GM19025 (cell line): Measurements from ENCODE around the gene SGO2.
"Not testable (repeated sequence)": the region's sequence is repeated elsewhere in the genome, so short reads cannot be mapped to it uniquely, and the experiment has no call there.

Experiments
- ATAC-seq: cut with Tn5 transposase; IDR thresholded peaks from one replicate; pipeline ENCODE4 v1.9.1; 2021; ENCODE audit warnings: mild to moderate bottlenecking, low read depth, moderate library complexity; ENCODE audit not compliant: unreplicated experiment

SGO2 gene

DNA sequence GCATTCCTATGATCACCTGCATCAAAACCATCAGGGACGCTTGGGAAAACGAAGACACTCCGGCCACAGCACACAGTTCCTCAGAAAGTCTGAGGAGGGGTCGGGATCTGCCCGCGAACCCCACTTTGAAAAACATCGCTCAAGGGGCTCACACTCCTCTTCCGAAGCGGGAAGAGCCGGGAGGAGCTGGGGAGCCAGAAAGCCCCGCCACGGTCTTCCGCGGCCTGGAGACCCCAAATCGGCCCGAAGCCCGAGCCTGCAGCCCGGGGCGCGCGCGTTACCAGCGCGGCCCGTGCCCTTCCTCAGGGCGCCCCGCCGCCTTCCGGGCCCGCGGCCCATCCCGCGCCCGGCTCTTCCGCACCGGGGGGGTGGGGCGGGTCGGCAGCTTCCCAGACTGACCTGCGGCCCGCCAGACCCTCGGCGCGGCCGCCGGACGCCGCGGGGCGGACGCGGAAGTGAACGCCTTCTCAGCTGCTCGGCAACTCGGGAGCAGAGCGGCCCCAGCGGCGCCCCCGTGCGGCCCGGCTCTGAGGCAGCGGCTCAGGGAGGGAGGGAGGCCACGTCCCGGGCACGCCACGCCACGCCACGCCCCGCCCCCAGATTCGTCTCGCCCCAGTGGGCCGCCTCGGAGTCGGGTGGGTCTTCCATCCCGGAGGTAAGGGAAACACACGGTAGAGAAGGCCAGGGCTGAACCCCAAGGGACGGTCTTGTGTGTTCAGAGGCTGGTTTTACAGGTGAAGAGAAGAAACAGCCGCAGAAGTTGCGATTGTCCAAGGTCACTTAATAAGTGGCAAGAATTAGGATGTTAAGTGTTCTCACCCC is 16.2 kb upstream of the SGO2 start, which contains the start of gene KCTD18:
Gene KCTD18 (minus strand): TSS at position 457 of the 822 bp plus-strand sequence. CDS start 3,052 bp downstream, outside the sequence.
- ATAC-seq = peak; percentile 99

DNA sequence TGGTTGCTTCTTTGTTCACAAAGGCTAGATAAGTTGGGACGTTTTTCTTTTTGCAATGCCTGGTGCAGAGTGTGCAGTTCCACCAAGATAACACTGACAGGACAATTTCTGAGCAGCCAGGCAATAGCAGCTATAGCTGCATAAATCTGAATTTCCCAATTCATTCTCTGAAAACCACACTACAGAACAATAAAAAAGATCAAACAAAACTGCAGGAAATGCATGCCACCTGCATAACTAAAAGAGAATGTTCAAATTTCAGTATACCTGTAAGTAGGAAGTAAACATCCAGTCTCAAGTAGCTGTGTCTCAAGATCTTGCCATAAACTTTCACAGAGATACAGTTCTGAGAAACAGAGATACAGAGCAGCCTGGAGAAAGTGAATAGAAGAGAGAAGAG is 10.9 kb upstream of the SGO2 start:
- ATAC-seq = no peak

DNA sequence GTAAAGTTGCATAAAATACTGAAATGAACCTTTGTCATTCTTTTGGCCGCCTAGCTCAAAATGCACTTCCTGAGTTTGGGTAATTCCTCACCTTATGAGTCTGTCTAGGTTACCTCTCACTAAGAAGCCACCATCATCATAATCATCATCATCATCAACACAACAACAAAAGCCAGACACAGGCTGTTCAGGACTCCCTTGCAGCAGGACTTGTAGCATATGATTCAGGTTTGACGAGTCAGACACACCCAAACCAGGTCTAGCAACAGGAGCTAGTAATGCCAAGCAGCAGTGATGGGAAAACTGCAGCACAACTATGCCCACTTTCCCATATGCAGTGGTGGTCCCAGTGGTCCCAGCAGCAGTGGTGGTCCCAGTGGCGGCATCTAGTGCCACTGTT is 2.8 kb upstream of the SGO2 start:
- ATAC-seq = no peak

DNA sequence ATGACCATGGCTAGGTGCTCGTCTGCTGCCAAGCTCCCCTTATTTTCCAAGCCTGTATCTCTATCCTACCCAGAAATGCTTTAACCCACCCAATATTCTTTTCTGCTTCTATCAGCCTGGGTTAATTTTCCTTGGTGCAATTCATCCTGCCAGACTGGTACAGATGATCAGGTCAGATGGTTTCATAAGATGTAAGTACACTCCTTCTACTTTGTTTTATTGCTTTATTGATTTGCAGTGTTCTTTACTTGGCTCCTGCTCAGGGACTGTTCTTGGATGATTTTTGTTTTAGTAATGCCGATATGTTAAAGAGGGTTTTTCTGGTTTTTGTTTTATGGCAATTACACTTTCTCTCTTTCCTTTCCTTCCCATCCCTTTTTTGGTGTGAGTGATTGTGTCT is 2.4 kb upstream of the SGO2 start:
- ATAC-seq = no peak

DNA sequence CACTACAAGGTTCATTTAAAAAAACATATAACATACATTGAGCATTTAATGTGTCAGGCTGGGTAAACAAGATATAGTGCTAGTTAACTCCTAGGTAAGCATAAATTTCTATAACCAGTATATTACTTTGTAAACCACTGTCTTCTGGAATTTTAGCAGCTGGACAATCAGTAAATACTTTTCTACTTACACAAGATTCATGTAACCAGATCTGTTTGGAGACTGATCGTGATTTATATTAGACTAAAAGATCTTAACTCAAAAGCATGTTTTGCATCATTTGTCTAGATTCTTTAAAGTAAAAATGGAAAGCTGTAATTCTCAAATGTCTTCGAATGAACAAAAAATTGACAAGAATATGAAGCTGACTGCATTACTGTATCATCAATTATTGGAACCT is 941 bp upstream of the SGO2 start:
- no peak for ATAC-seq

DNA sequence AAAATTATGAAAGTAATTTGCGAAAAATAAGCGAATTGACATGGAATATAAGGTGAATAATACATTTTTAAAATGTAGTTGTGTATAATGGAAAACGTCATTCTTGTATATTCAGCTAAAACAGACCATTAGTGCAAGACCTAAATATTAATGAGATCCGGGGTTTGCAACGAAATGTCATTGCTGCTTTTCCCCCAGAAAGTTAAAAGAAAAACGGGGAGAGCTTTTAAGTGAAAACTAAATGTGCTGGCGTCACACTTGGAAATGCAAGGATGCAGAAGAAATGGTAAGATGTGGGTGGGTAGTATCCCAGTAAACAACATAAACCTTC is 491 bp upstream of the SGO2 start:
- ATAC-seq = no peak

DNA sequence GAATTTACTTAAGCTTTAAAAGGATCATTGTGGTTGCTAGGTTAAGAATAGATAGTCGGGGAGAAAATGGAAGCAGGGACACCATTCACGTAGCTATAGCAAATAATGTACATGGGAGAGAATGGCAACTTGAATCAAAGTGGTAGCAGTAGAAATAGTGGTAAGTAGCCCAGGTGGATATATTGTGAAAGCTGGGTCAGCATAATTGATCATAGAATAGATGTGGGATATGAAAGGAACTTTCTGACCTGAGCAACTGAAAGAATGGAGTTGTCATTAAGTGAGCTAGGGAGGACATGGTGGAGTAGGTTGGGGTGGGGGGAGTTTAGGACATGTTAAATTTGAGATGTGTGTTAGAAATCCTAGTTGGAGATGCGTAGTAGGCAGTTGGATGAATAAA is 2.2 kb downstream of the SGO2 start:
- ATAC-seq = no peak

DNA sequence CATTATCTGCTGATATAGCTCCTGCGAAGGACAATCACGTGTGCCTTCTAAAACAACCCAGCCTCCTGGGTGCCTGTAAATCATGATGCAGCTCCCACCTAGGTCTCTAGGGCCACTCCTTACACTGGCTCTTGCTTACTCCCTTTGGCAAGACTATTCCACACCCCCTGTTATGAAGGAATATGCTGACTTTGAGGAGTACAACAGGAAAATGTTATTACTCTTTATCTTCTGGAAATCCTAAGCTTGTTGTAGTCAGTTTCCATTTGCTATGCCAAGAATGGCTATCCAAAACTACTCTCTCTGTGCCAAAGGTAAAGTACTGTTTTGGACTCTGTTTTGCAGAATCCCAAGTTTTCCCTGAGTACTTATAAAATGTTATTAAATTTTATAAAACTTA is 7.7 kb downstream of the SGO2 start:
- ATAC-seq = no peak

DNA sequence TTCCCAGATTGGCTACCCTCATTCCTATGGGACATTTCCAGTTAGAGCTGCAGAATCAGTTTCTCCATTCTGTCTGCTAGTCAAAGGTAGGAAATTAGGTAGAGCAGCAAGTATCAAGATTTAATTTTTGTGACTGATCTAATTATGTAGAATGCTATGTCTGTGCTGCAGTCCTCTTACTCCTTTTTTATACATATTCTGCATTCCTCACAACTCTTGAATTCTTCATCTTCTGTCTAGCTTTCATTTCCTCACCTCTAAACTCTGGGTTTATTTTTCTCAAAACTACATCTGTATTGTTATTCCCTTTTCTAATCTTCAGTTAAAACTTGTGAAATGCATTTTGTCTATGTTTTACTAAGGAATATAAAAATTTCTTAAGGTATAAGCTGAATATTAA is 8.6 kb downstream of the SGO2 start:
- ATAC-seq = no peak

DNA sequence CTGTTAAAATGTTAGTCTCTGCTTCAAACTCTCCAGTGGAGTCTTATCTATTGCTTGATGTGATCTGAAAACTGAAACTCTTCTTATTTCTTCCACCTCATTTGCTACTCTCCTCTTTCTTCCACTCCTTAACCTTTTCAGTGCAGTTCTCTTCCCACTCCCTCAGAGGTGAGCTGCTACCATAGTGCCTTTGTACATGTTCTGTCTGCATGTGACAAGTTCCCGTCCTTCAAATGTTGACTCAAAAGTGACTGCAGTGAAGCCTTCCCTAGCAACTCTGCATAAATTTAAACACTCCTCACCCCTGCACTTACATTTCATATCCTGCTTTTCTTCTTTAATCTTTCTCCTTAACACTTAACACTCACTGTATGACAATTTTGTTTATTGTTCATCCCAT is 12.1 kb downstream of the SGO2 start:
- no peak for ATAC-seq

DNA sequence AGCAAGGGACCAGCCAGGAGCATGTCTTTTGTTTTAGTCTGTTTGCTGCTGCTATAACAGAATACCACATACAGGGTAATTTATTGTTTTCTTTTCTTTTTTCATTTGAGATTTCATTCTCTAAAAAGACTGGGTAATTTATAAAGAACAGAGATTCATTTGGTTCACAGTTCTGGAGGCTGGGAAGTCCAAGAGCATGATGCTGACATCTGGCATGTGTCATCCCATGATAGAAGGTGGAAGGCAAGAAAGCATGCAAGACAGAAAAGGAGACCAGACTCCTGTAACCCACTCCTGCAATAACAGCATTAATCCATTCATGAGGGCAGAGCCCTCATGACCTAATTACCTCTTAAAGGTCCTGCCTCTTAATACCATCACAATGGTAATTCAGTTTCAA is 14.8 kb downstream of the SGO2 start:
- ATAC-seq = no peak

DNA sequence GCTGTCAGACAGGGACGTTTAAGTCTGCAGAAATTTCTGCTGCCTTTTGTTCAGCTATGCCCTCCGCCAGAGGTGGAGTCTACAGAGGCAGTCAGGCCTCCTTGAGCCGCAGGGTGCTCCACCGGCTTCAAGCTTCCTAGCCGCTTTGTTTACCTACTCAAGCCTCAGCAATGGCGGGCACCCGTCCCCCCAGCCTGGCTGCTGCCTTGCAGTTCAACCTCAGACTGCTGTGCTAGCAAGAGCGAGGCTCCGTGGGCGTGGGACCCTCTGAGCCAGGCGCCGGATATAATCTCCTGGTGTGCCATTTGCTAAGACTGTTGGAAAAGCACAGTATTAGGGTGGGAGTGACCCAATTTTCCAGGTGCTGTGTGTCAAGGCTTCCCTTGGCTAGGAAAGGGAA is 40.6 kb downstream of the SGO2 start:
- ATAC-seq = not testable (repeated sequence)

DNA sequence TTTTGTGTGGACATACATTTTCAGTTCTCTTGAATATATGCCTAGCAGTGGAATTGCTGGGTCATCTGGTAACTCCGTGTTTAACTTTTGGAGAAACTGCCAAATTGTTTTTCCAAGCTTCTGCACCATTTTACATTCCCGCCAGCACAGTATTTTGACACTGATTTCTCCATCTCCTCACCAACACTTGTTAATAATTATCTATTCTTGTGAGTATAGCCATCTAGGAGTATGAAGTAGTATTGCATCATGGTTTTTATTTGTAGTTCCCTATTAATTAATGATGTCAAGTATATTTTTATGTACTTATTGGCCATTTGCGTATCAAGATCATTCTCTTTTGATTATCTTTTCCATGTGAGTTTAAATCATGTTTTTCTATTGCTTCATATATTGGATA is 41.9 kb downstream of the SGO2 start:
- no peak for ATAC-seq

DNA sequence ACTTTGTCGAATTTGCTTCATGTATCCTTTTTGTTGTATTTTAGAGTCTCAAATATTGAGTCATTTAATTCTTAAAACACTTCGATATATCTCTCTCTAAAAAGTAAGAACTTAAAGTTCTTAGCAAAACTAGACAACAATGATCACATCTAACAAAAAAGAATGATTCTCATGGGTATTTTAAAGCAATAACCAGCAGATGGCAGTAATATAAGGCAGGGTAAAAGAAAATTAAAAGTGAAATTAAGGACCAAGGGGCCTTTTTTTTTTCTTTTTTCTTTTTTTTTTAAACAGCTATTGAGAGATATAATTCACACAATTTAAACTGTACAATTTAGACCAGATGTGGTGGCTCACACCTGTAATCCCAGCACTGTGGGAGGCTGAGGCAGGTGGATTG is 50.0 kb downstream of the SGO2 start:
- no peak for ATAC-seq

DNA sequence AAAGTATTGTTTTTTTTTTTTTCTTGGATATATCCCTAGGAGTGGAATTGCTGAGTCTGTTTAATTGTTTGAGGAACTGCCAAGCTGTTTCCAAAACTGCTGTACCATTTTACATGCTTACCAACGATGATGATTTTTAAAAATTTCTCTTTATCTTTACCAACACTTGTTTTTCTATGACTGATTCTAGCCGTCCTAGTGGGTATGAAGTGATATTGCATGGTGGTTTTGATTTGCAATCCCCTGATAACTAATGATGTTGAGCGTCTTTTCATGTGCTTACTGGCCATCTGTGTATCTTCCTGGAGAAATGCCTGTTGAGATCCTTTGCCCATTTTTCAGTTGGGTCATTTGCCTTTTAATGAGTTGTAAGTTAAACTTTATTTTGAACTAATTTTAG is 51.0 kb downstream of the SGO2 start:
- ATAC-seq = no peak

DNA sequence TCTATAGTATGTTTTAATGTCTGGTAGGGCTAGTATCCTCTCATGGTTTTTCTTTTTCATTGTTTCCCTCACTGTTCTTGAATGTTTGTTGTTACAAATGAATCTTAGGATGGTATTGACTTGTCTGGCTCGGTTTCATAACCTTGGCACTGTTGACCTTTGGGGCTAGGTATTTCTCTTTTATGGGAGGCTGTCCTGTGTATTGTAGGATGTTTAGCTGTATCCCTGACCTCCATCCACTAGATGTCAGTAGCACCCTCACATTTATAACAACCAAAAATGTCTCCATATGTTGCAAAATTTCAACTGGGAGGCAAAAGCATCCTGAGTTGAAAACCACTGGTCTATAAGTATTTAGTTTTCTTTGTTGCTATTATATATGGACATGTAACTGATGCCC is 52.8 kb downstream of the SGO2 start:
- ATAC-seq = no peak

DNA sequence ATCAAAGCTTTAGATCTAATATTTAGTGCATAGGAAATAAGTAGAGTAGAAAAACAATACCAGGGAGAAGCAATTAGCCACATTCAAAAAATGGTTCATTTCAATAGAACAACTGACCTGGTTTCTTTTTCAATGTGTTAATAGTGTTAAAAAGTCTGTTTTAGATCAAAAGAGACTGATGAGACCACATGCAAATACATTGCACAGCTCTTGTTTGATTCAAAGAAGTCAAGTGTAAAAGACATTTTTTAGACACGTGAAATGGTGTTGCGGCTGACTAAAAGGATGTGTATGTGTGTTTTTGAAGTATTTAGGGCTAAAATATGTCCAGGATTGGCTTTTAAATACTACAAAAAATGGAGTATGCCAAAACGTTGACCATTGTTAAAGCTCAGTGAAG is 58.6 kb downstream of the SGO2 start:
- ATAC-seq = no peak

DNA sequence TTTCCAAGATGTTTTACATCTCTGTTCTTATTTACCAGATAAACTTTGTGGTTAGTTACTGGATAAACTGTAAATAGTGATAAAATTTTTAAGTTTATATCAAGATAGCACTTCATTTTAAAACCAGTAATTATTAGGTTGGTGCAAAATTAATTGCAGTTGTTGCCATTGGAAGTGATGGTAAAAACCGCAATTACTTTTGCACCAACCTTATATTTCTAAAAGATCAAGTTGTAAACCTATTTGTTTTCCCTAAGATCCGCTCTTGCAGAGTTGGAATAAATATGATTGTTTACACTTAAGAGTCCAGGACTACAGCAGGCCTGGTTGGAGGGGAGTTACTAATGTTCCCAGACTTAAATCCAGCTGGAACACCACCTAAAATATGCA is 59.3 kb downstream of the SGO2 start:
- no peak for ATAC-seq

DNA sequence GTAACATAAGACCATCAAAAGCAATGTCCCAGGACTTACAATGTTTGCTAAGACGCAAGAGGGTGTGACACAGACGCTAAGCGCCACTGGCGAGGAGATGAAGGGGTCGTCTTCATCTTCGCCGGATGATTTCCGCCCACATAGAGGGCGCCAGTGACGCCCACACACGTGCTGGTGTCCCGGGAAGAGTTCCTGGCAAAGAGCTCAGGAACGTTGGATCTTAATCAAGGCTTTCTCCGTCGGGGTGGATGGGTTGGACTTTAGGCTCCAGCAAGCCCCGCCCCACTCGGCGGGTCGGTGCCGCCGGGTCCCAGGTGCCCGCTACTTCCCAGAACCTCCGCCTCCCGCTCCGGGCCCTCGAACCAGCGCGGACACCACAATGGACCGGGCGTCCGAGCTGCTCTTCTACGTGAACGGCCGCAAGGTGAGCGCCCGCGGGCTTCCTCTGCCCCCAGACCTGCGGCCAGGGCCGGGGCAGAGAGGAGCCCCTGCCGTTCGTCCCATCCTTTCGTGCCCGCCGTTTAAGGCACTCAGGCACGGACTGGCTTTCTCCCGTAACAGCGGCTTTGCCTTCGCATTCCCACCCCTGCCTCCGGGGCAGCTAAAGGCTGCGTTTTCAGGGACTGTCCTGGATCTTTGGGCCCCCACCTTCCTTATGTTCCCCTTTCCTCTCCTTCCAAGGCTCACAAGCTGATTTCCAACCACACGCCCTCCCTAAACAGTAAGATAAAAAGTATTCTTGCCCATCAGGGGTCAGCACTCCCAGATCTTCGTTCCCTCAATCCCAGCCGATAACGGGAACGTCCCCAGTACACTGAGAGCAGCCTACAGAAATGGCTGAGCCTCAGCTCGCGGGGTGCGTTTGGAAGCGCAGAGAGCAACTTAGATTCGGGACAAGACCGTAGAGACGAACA is 60.0 kb downstream of the SGO2 start, which contains the start of gene AOX1:
Gene AOX1 (plus strand): TSS at position 285 of the 914 bp plus-strand sequence. CDS start 95 bp downstream, at position 380.
- no peak for ATAC-seq

DNA sequence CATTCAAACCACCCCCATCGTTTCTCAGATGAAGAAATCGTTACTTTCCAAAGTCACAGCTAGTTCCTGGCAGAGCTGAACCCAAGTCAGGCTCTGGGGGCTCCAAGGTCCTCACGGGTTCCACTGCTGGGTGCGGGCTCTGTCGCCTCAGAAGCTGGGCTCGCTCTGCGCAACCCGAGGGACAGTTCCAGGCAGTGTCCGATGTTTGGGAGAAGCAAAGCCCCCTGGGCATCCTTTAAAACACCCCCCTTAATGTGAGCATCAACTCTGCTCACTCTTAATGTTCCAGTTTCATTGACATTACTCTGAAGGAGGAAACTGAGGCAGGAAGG is 60.6 kb downstream of the SGO2 start:
- no peak for ATAC-seq

DNA sequence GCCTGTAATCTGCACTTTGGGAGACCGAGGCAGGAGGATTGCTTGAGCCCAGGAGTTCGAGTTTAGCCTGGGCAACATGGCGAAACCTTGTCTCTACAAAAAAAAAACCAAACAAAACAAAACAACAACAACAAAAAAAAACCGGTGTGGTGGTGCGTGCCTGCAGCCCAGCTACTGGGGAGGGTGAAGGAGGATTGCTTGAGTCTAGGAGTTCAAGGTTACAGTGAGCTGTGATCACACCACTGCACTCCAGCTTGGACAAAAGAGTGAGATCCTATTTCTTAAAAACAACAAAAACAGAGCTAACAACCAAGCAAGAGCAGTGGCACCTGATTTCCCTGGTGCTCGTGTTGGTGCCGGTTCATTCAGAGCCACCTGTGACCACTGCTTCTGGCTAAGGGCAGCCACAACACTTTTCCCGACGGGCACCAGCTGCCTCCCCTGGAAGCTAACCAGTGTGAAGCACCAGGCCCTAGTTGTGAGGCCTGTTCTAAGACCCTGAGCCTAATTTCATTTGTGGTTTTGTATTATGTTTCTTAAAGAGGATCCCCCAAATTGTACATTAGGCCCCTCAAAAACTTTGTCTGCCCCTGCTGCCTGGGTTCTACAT is 61.1 kb downstream of the SGO2 start:
- ATAC-seq = no peak
